Neural crest cell (in vitro differentiated cells): ENCODE results near the gene TSLP. TPM values are rescaled to one million over a fixed set of nuclear protein-coding genes. Genes with fewer than 3 reads are reported as not detected.

Experiments
- DNase-seq: peaks from one replicate; pipeline ENCODE4 v3.0.0; 2021; ENCODE audit warnings: low read depth, mixed read lengths, low spot score
- H3K27ac Mint-ChIP-seq: one replicate; pipeline ENCODE4 v1.8.0; 2021; ENCODE audit warnings: mild to moderate bottlenecking, mixed read lengths; ENCODE audit not compliant: unreplicated experiment
- H3K27me3 Mint-ChIP-seq: 2 replicates; pipeline ENCODE4 v1.8.0; 2021; ENCODE audit warnings: low read depth, mild to moderate bottlenecking, mixed read lengths
- H3K36me3 Mint-ChIP-seq: 2 replicates; pipeline ENCODE4 v1.8.0; 2021; ENCODE audit warnings: low read depth, mild to moderate bottlenecking, mixed read lengths
- H3K4me1 Mint-ChIP-seq: 2 replicates; pipeline ENCODE4 v1.8.0; 2021; ENCODE audit warnings: mixed read lengths
- H3K4me3 Mint-ChIP-seq: one replicate; pipeline ENCODE4 v1.8.0; 2021; ENCODE audit warnings: mild to moderate bottlenecking, mixed read lengths
- H3K9me3 Mint-ChIP-seq: 2 replicates; pipeline ENCODE4 v1.8.0; 2021; ENCODE audit warnings: mixed read lengths
- total RNA-seq: library from RNA; stranded (reverse); gene quantifications from 2 replicates; pipeline ENCODE4 v1.2.1, GENCODE V29; 2021
- TF ChIP-seq, protein P1 (sequence below): fragments of 200-600 bp; sonication (generic); conservative IDR thresholded peaks from 2 replicates; pipeline ENCODE4 v1.5.0; 2021; ENCODE audit warnings: antibody characterized with exemption, mild to moderate bottlenecking

TSLP gene
- total RNA-seq, 1 donor from 2014 or later: not detected

GRCh38 chr5:111060169-111060568, 11.3 kb upstream of the TSLP start:
- TF ChIP-seq, protein P1, sequence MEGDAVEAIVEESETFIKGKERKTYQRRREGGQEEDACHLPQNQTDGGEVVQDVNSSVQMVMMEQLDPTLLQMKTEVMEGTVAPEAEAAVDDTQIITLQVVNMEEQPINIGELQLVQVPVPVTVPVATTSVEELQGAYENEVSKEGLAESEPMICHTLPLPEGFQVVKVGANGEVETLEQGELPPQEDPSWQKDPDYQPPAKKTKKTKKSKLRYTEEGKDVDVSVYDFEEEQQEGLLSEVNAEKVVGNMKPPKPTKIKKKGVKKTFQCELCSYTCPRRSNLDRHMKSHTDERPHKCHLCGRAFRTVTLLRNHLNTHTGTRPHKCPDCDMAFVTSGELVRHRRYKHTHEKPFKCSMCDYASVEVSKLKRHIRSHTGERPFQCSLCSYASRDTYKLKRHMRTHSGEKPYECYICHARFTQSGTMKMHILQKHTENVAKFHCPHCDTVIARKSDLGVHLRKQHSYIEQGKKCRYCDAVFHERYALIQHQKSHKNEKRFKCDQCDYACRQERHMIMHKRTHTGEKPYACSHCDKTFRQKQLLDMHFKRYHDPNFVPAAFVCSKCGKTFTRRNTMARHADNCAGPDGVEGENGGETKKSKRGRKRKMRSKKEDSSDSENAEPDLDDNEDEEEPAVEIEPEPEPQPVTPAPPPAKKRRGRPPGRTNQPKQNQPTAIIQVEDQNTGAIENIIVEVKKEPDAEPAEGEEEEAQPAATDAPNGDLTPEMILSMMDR: no peak
- H3K4me3 Mint-ChIP-seq: no peak overlapping the region
- no peaks in the 10 kb centered on the region for H3K4me1 Mint-ChIP-seq
- H3K36me3 Mint-ChIP-seq: no peaks in the 10 kb centered on the region
- DNase-seq: no peak
- H3K27ac Mint-ChIP-seq: no peak overlapping the region
- H3K9me3 Mint-ChIP-seq: no peaks in the 10 kb centered on the region
- H3K27me3 Mint-ChIP-seq: peaks cover 42% of the 10 kb centered on the region

DNA sequence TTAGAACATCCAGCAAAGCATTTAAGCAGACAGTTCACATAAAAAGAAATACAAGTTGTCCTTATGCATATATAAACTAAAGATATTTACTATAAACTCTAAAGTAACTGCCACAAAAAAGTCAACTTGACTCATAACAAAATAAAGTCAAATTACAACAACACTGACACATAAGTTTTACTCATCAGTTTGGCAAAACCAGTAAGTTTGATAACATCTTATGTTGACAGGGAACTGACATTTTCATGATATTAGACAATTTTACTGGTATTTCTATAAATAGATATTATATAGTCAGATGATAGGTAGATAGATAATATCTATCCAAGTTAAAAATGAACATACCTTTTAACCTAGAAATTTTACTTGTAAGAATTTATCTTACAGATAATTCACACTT, 9.9 kb upstream of the TSLP start:
- Mint-ChIP-seq H3K4me1 (no peaks in the 10 kb centered on the region), H3K27me3 (peaks cover 51% of the 10 kb centered on the region), H3K36me3 (no peaks in the 10 kb centered on the region), H3K9me3 (no peaks in the 10 kb centered on the region), H3K4me3 (no peak overlapping the region), H3K27ac (no peak overlapping the region)
- TF ChIP-seq, protein P1: no peak
- DNase-seq: no peak

GRCh38 chr5:111063709-111064322, 7.7 kb upstream of the TSLP start:
- no peak overlapping the region for H3K27ac Mint-ChIP-seq
- no peaks in the 10 kb centered on the region for H3K9me3 Mint-ChIP-seq
- no peak overlapping the region for H3K4me3 Mint-ChIP-seq
- peaks cover 63% of the 10 kb centered on the region for H3K27me3 Mint-ChIP-seq
- no peaks in the 10 kb centered on the region for H3K4me1 Mint-ChIP-seq
- TF ChIP-seq, protein P1: peak; percentile 61
- no peaks in the 10 kb centered on the region for H3K36me3 Mint-ChIP-seq
- DNase-seq: no peak

GRCh38 chr5:111066261-111066938, 5.1 kb upstream of the TSLP start:
- DNase-seq: no peak
- TF ChIP-seq, protein P1: no peak
- H3K27ac Mint-ChIP-seq: no peak overlapping the region
- no peak overlapping the region for H3K4me3 Mint-ChIP-seq
- H3K36me3 Mint-ChIP-seq: no peaks in the 10 kb centered on the region
- H3K27me3 Mint-ChIP-seq: peaks cover 83% of the 10 kb centered on the region
- H3K9me3 Mint-ChIP-seq: no peaks in the 10 kb centered on the region
- peaks cover 8% of the 10 kb centered on the region for H3K4me1 Mint-ChIP-seq

DNA sequence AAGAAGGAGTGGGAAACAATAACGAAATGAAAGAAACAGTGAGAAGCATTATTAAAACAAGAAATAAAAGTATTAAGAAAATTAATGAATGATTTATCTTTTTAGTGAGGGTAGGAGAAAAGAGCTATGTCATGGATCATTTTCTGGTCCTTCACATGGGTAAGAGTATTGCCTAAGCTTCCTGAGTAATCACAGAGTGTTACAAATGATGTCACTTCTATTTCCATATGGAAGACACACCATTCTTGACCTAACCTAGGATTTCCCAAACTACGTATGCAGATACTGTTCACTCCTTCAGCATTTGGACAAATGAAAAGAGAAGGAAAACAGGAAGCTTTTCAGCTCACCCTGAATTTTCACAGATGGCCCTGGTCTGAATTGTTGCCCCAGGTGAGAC, 3.3 kb upstream of the TSLP start:
- Mint-ChIP-seq H3K4me1 (peaks cover 13% of the 10 kb centered on the region), H3K27me3 (peaks cover 96% of the 10 kb centered on the region), H3K9me3 (no peaks in the 10 kb centered on the region), H3K27ac (no peak overlapping the region), H3K36me3 (no peaks in the 10 kb centered on the region), H3K4me3 (no peak overlapping the region)
- DNase-seq: no peak
- TF ChIP-seq, protein P1: no peak
